Erythroblast (primary cell): ENCODE measurements around the gene TMEM242.
"Not testable (repeated sequence)": the region's sequence is repeated elsewhere in the genome, so short reads cannot be mapped to it uniquely, and the experiment has no call there.

Experiments
- DNase-seq, 2 experiments: peaks; one replicate each; lab custom pipeline; 2025; lab: John Stamatoyannopoulos, UW
- GATA1 ChIP-seq: IDR thresholded peaks from 2 replicates; pipeline ENCODE4 v1.6.1; 2011; ENCODE audit warnings: low read depth, mild to moderate bottlenecking, control low read depth, low read length, moderate library complexity
- POLR2A ChIP-seq: IDR thresholded peaks from 2 replicates; pipeline ENCODE4 v1.6.1; 2011; ENCODE audit warnings: mild to moderate bottlenecking, low read length

TMEM242 gene

DNA sequence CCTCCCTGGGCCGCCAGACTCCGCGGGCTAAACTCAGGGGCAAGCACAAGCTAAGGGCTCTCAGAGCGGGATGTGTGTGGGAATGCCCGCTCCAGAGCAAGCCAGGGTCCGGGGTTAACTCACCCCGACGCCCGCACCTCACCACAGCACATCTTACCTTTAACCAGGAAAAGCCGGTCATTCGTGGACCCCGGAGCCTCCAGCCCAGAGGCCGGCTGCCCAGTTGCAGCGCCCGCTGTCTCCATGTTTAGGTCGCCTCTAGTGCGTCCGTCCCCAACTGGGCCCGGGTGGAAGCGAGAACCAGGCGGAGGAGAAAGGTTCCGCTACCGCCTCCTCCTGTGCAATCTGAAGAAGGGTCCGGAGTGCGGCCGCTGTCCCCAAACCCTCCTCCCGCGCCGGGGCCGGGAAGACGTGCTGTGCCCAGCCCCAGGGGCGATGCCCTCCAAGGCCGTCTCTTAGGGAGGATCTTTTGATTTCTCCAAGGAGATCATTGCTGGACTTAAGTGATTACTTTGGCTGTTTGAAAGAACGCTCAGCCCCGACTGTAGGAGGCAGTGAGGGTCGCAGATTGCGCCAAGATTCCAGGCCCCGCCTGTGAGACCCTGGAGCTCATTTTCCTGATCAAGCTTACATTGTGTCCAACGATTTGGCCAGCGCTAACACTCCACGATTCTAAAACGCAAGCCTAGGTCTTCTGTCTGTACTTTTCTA is at the start of gene TMEM242:
Gene TMEM242, minus strand, starts transcription at position 265 of the 711 bp plus-strand sequence. Its CDS starts 20 bp downstream, at position 245.
- DNase-seq: no peak
- TF ChIP-seq POLR2A (peak; percentile 99), GATA1 (no peak)

DNA sequence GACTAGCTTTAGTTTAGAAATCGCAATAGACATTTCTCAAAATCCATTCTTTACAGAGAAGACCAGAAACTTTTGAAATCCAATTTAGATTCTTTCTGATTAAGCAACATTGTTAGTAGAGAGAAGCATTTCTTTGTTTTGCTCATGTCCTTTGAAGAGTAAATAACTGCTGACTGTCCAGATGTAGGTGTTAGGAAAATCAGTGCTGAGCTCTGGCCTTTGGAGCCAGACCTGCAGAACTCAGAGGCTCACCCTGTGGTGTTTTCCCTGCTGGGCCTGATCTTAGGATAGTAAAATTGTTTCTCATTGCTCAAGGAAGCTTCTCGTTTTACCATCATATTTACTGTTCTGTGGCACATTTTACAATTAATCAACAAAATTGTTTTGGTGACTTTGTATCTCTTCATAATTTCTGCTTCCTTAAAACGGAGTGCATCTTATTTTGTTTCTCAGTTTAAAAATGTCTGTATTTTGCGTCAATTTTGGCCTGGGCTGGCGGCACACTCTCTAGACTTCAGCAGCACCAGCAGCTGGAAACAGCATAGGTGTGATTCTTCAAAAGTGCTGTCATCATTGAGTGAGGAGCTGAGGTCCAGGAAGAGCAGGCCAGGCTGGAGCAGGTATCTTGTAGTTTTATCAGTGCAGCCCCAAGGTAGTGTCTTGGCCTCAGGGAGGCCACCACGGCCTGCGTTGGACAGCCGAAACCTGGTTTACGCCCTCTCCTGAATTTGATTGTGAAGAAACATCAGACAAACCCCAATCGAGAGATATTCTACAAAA is 49.4 kb upstream of the TMEM242 start:
- no peak for DNase-seq
- TF ChIP-seq POLR2A (no peak), GATA1 (no peak)

DNA sequence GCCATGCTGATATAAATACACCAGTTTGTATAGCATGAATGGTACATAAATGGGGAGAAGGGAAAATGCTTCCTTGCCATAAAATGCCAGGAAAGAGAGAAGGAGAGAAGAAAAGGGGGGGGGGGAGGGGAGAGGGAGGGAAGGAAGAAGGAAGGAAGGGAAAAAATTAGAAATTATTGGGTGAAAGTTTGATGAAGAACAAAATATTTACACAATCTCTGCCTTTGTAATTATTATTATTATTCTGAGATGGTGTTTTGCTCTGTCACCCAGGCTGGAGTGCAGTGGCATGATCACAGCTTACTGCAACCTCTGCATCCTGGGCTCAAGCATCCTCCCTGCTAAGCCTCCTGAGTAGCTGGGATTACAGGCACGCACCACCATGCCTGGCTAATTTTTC is 47.4 kb upstream of the TMEM242 start:
- no peak for DNase-seq
- no peak for TF ChIP-seq POLR2A
- TF ChIP-seq GATA1: no peak

DNA sequence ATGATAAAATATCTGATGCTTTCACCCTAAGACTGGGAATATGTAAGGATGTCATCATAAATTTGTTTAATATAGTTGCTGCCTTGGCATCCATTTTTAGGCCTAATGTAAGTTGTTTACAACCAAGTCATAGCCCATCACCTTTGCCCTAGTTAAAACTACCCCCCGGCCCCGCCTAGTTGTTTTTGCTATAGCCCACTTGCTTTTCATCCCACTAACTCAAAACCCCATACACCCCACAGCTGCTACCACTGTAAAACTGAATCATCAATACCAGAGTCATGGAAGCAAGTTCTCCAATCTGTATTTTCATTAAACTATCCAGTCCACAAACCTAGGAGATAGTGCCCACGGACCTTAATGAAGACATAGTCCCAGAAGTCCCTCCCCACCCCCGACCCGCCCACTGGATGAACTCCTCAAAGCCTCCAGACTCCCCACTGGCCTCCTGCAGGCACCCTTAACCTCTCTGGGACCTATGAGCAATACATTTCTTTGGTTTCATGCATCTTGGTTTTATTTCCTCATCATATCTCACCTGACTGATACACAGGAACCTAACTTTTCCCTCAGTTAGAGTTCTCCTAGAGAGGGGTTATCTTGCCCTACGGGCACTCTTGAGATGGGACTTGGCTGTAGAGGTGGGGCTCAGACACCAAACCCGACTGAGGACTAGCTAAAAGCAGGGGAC is 45.2 kb upstream of the TMEM242 start:
- DNase-seq: no peak
- TF ChIP-seq GATA1: no peak
- TF ChIP-seq POLR2A: no peak

GRCh38 chr6:157366648-157367047 is 43.3 kb upstream of the TMEM242 start:
- no peak for TF ChIP-seq POLR2A
- TF ChIP-seq GATA1: no peak
- no peak for DNase-seq

- DNase-seq: no peak
- TF ChIP-seq GATA1 (no peak), POLR2A (no peak)
Measured at GRCh38 chr6:157364705-157365104, 41.4 kb upstream of the TMEM242 start.

- DNase-seq: no peak
- TF ChIP-seq POLR2A: no peak
- TF ChIP-seq GATA1: no peak
Measured at GRCh38 chr6:157361886-157362285, 38.6 kb upstream of the TMEM242 start.

- DNase-seq: no peak
- no peak for TF ChIP-seq GATA1
Measured at GRCh38 chr6:157358287-157358686, 35.0 kb upstream of the TMEM242 start.

DNA sequence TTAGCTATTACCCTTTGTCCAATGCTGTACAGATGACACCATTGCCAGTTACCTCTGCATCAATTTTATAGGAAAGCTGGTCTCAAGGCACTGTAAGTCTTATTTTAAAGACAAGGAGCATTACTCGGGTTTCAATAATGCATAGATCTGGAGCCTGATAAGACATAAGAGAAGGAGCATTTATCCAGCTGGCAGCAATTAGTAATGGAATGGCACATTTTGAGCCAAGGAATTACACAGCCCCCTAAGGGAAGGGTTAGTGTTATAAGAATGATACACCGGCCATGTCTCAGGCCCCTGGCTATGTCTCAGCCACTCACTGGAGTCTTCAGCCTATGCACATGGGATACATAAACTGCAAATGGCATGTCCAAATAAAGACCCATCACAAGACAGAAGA is 23.1 kb upstream of the TMEM242 start:
- TF ChIP-seq GATA1 (no peak), POLR2A (no peak)
- no peak for DNase-seq

DNA sequence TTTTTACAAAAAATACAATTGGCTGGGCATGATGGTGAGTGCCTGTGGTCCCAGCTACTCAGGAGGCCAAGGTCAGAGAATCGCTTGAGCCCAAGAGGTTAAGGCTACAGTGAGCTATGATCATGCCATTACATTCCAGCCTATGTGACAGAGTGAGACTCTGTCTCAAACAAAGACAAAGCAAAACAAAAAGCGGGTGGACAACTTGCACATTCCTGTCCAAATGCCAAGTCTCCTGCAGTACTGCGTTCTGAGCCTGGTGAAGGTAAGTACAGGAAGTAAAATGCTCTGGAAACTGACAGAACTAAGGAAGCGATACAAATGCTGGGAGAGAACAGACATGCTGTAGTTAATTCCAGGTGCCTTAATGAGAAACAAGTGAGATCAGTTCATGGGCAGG is 20.4 kb upstream of the TMEM242 start:
- TF ChIP-seq POLR2A (no peak), GATA1 (no peak)
- no peak for DNase-seq

DNA sequence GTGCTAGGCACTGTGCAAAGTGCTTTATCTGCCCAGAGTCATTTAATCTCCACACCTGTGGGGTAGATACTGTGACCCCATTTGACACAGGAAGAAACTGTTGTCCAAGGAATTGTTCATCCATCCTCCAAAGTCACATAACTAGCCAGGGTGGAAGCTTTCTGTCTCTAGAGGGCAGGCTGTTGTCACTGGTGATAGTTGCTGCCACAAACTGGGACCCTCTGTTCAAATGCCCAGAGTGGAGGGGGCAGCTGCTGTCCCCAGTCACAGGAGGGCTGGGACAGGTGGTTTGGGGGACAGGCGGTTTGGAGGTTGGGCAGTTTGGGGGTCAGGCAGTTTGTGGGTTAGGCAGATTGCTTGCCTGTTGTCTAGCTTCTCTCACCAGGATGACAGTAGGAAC is 16.1 kb upstream of the TMEM242 start:
- DNase-seq: no peak
- no peak for TF ChIP-seq POLR2A
- TF ChIP-seq GATA1: no peak

DNA sequence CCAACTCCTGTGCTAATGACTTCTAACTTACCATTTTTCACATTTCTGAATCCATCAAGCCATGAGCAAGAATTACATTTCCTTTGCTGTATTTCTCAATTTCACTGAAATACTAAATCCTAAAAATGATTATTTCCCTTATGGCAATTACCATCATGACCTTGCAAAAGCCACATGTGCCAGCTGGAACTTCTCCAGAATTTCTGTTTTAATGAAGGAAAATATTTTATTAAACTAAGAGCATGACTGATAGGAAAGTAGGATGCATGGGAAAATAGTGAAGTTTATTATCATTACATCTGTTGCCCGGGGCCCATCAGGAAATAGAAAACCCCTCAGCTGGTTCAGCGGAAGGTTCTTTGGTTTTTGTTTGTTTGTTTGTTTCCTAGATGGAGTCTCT is 14.4 kb upstream of the TMEM242 start:
- TF ChIP-seq GATA1: no peak
- TF ChIP-seq POLR2A: no peak

DNA sequence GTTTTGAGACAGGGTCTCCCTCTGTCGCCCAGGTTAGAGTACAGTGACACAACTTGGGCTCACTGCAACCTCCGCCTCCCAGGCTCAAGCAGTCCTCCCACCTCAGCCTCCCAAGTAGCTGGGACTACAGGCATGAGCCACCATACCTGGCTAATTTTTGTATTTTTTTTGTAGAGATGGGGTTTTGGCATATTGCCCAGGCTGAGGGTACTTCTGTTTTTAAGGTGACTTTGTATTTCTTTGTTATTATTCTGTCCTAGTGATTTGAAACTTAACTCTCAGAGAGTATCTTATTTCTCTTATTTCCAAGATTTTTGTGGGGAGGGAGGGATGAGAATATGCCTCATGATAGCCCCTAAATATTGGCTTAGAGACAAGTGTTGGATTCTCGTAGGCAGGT is 14.0 kb upstream of the TMEM242 start:
- DNase-seq: not testable (repeated sequence)

More for the DNA sequence above, 14.4 kb upstream of the TMEM242 start:
- DNase-seq: no peak

DNA sequence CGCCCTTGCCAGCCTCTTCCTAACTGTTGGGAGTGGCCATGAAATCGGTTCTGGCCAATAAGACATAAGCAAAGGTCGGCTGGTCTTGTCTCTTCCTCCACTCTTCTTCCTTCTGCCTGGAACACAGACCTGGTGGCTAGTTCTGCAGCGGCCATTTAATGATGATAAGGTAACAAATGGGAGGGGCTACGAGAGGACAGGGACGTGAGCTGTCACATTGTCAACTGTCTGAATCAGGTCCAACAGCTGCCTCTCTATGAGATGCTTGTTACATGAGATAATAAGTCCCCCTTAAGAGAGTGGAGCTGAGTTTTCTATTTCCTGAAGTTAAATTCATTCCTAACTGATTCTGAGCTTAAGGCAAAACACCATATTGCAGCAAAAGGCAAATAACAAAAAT is 12.5 kb upstream of the TMEM242 start:
- TF ChIP-seq POLR2A (no peak), GATA1 (no peak)
- DNase-seq: peak; percentile 66 to 90
